DND-41 (cell line): ENCODE data around the gene POU3F1.

Experiments used
- ATAC-seq: fragments of 200-7000 bp; cut with Tn5 transposase; 3 replicates; pipeline ENCODE4 v1.9.1; 2021; ENCODE audit warnings: low read depth; ENCODE audit not compliant: insufficient read depth
- DNase-seq: peaks from one replicate; pipeline ENCODE4 v3.0.0-alpha.2; 2020
- H2AFZ ChIP-seq: 2 replicates; pipeline ENCODE4 v1.6.0; 2012; ENCODE audit warnings: low read depth, low read length
- H3K27ac ChIP-seq: 2 replicates; pipeline ENCODE4 v1.5.1; 2012; ENCODE audit warnings: low read length, inconsistent platforms
- H3K27me3 ChIP-seq: fragments of 200-600 bp; sonication (generic); 2 replicates; pipeline ENCODE4 v1.6.0; 2012; ENCODE audit warnings: low read length, mild to moderate bottlenecking, inconsistent platforms; ENCODE audit not compliant: insufficient read depth, poor library complexity
- H3K36me3 ChIP-seq: 2 replicates; pipeline ENCODE4 v1.5.1; 2012; ENCODE audit warnings: low read length, inconsistent platforms; ENCODE audit not compliant: insufficient read depth
- H3K4me1 ChIP-seq: 2 replicates; pipeline ENCODE4 v1.5.1; 2012; ENCODE audit warnings: mild to moderate bottlenecking, low read length; ENCODE audit not compliant: insufficient read depth
- H3K4me2 ChIP-seq: 2 replicates; pipeline ENCODE4 v1.6.0; 2012; ENCODE audit warnings: mild to moderate bottlenecking, moderate library complexity, low read length, inconsistent platforms; ENCODE audit not compliant: insufficient read depth
- H3K4me3 ChIP-seq, 2 experiments: fragments of 200-600 bp in 1 of 2; shearing (Covaris generic) in 1 of 2; 2 replicates each; pipeline ENCODE4 v1.5.1; 2012 to 2016; ENCODE audit warnings: inconsistent platforms in 2 of 2, low read length in 2 of 2, mild to moderate bottlenecking in 2 of 2, low read depth in 1 of 2, moderate library complexity in 1 of 2
- H3K79me2 ChIP-seq: 2 replicates; pipeline ENCODE4 v1.6.0; 2012; ENCODE audit warnings: low read length, inconsistent platforms; ENCODE audit not compliant: insufficient read depth
- H3K9ac ChIP-seq: 2 replicates; pipeline ENCODE4 v1.6.0; 2012; ENCODE audit warnings: low read depth, mild to moderate bottlenecking, inconsistent platforms, low read length, moderate library complexity
- H3K9me3 ChIP-seq: 2 replicates; pipeline ENCODE4 v1.5.1; 2012; ENCODE audit warnings: low read length, moderate library complexity, mild to moderate bottlenecking, inconsistent platforms; ENCODE audit not compliant: insufficient read depth, severe bottlenecking
- H4K20me1 ChIP-seq: 2 replicates; pipeline ENCODE4 v1.6.0; 2012; ENCODE audit warnings: low read length; ENCODE audit not compliant: insufficient read depth
- CTCF ChIP-seq: IDR thresholded peaks from 2 replicates; pipeline ENCODE4 v1.5.1; 2012; ENCODE audit warnings: borderline replicate concordance, low read length, moderate library complexity, mild to moderate bottlenecking; ENCODE audit not compliant: poor library complexity, severe bottlenecking; ENCODE audit errors: extremely low read depth
- EZH2 ChIP-seq: IDR thresholded peaks from 3 replicates; pipeline ENCODE4 v1.6.1; 2012; ENCODE audit warnings: borderline replicate concordance, low read depth, mild to moderate bottlenecking, moderate library complexity, low read length, inconsistent platforms; ENCODE audit not compliant: severe bottlenecking

POU3F1 gene

GRCh38 chr1:38071312-38072256 is 25.0 kb upstream of the POU3F1 start:
- ATAC-seq (0 out of 3 replicates have a peak, but pooled peaks have one; percentile 42), DNase-seq (no peak)
- H3K79me2 ChIP-seq: no peaks in the 10 kb centered on the region
- TF ChIP-seq EZH2 (no peak), CTCF (peak; percentile 37)
- H3K9me3 ChIP-seq: no peaks in the 10 kb centered on the region
- H3K9ac ChIP-seq: no peak overlapping the region
- peaks cover 4% of the 10 kb centered on the region for H4K20me1 ChIP-seq
- no peak overlapping the region for H3K4me3 ChIP-seq
- peaks cover 20% of the 10 kb centered on the region for H3K27me3 ChIP-seq
- no peak overlapping the region for H2AFZ ChIP-seq
- no peak overlapping the region for H3K27ac ChIP-seq
- H3K4me1 ChIP-seq: no peaks in the 10 kb centered on the region
- H3K4me2 ChIP-seq: no peak overlapping the region
- H3K36me3 ChIP-seq: no peaks in the 10 kb centered on the region

DNA sequence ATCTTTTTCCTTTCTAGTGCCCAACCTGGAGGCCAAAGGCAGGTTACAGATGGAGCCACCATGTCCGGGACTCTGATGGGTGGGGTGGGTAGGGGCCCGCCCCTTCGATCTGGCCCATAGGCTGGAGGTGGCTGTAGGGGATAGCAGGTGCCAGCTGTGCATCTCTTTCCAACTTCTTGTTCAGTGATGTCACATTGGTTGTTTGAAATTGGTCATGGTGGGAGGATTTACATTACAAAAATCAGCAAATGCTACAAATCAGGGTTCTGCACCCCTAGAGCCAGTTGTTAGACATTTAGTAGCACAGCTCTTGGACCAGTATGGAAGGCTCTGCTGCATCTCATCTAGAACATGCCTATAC is 22.4 kb upstream of the POU3F1 start:
- Histone ChIP-seq H3K4me3 (no peak overlapping the region), H3K27ac (no peak overlapping the region), H3K9me3 (no peaks in the 10 kb centered on the region), H3K79me2 (no peaks in the 10 kb centered on the region), H2AFZ (no peak overlapping the region), H3K4me2 (no peak overlapping the region), H3K27me3 (peaks cover 20% of the 10 kb centered on the region), H3K4me1 (no peaks in the 10 kb centered on the region), H4K20me1 (no peaks in the 10 kb centered on the region; the same call in none of the 2 replicates), H3K9ac (no peak overlapping the region), H3K36me3 (no peaks in the 10 kb centered on the region)
- ATAC-seq: no peak
- DNase-seq: no peak
- TF ChIP-seq CTCF: no peak
- TF ChIP-seq EZH2: no peak

DNA sequence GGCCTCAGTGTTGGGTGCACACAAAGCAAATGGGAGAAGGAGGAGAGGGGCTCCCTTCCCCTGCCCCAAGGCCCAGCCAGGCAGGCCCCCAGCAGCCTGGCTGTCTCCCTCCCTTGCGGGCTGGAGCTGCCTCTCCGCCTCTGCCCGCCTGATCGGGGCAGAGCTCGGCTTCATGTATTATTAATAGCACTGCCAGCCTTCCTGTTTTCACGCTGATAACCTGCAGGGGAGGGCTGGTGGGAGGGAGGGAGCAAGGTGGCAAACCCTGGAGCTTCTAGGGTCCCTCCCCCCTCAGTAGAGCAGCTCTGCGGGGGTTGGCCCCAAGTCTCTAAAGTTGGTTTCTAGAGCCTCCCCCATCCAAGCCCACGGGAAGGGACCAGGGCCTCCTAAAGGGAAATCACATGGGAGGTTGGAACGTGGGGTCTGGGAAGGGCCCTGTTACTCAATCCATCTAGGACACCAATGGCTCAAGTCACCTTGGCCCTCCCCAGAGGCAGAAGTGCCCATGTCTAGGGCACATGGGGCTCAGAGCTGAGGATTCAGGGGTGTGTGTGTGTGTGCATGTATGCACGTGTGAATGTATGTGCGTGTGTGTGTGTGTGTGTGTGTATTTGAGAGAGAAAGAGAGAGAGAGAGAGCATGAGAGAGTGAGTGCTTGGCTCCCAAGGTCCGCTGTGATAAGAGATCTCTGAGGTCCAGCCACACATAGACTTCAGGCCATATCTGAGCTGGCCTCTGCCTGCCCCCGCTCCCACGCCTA is 21.8 kb upstream of the POU3F1 start:
- ATAC-seq (no peak), DNase-seq (no peak)
- Histone ChIP-seq H3K27ac (no peak overlapping the region), H3K36me3 (no peaks in the 10 kb centered on the region), H3K27me3 (peaks cover 17% of the 10 kb centered on the region), H3K4me3 (no peak overlapping the region), H3K4me1 (no peaks in the 10 kb centered on the region), H3K79me2 (no peaks in the 10 kb centered on the region), H4K20me1 (no peaks in the 10 kb centered on the region; the same call in none of the 2 replicates), H3K9ac (no peak overlapping the region), H3K4me2 (no peak overlapping the region), H3K9me3 (no peaks in the 10 kb centered on the region), H2AFZ (no peak overlapping the region)
- TF ChIP-seq CTCF (no peak), EZH2 (no peak)
